ENCODE measurements around the gene TTC13. TPM values are rescaled to one million over a fixed set of nuclear protein-coding genes. Genes with fewer than 3 reads are reported as not detected.

The TTC13 gene
- total RNA-seq, 1 donor from 2014 or later, result 27.1 TPM

DNA sequence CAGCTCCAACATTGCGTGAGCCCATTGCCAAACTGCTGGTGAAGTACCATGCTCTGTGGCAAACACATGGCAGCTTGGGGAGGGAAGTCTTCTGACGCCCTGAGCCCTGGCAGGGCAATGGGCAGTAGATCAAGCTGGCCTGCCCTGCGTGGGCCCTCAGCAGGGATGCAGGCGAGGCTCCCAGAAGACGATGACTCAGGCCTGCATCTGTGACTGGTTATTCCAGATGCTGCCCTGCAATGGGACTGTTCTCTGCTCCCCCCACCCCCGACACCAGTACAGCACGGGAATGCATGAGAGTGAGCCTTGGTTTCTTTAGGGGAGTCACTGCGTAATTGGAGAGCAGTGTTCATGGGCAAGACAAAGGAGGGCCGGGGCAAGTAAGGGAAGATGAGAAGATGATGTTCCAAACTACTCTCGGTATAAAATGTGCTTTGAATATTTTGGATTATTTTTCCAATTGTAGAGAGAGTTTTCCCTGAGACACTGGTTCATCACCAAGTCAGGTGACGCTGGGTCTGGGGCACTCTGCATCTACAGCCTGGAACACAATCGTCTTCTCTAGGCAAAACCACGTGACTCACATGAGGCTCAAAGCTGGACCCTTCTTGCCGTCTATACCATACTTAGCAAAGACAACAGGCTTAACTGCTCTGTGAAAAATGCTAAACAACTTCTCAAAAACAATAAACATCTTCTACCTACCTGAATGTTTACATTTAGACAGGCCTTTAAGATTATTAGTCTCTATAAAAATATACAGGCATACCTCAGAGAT lies 101.3 kb downstream of the TTC13 start:
- peaks cover 2% of the 10 kb centered on the region for H3K27me3 Mint-ChIP-seq (ENCODE audit: low read depth)
- TF ChIP-seq, protein P1, sequence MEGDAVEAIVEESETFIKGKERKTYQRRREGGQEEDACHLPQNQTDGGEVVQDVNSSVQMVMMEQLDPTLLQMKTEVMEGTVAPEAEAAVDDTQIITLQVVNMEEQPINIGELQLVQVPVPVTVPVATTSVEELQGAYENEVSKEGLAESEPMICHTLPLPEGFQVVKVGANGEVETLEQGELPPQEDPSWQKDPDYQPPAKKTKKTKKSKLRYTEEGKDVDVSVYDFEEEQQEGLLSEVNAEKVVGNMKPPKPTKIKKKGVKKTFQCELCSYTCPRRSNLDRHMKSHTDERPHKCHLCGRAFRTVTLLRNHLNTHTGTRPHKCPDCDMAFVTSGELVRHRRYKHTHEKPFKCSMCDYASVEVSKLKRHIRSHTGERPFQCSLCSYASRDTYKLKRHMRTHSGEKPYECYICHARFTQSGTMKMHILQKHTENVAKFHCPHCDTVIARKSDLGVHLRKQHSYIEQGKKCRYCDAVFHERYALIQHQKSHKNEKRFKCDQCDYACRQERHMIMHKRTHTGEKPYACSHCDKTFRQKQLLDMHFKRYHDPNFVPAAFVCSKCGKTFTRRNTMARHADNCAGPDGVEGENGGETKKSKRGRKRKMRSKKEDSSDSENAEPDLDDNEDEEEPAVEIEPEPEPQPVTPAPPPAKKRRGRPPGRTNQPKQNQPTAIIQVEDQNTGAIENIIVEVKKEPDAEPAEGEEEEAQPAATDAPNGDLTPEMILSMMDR (IDR thresholded peaks at IDR 0.05), result no peak
- H3K4me3 Mint-ChIP-seq (ENCODE audit: unreplicated experiment), result no peak overlapping the region
- no peak for DNase-seq (ENCODE audit: low spot score)
- H3K9me3 Mint-ChIP-seq (ENCODE audit: low read depth), result no peaks in the 10 kb centered on the region
- H3K27ac Mint-ChIP-seq (ENCODE audit: unreplicated experiment), result no peak overlapping the region
- H3K4me1 Mint-ChIP-seq (ENCODE audit: low read depth), result peaks cover 31% of the 10 kb centered on the region
- peaks cover 7% of the 10 kb centered on the region for H3K36me3 Mint-ChIP-seq (ENCODE audit: low read depth)

DNA sequence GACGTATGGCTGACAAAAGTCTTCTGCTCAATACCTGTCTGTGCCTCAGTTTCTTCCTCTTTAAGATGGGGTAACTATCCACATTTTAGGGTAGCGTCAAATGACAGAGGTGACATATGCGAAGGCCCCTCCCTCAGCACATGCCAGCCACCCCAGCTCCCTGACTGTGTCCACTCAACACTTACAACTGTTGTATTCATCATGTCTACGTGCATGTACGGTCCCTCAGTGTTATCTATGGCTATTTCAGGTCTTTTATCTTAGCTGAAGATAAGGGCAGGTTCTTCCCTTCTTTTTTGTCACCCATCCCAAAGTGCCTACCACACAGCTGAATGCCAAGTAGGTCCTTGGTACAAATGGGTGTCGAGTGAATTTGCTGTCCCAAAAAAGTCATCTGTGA lies 102.0 kb downstream of the TTC13 start:
- Mint-ChIP-seq H3K27ac (ENCODE audit: unreplicated experiment) (no peak overlapping the region), H3K27me3 (ENCODE audit: low read depth) (no peaks in the 10 kb centered on the region), H3K4me3 (ENCODE audit: unreplicated experiment) (no peak overlapping the region), H3K9me3 (ENCODE audit: low read depth) (no peaks in the 10 kb centered on the region), H3K36me3 (ENCODE audit: low read depth) (peaks cover 7% of the 10 kb centered on the region), H3K4me1 (ENCODE audit: low read depth) (peaks cover 31% of the 10 kb centered on the region)
- TF ChIP-seq, protein P1 (IDR thresholded peaks at IDR 0.05), result no peak
- DNase-seq (ENCODE audit: low spot score), result no peak

DNA sequence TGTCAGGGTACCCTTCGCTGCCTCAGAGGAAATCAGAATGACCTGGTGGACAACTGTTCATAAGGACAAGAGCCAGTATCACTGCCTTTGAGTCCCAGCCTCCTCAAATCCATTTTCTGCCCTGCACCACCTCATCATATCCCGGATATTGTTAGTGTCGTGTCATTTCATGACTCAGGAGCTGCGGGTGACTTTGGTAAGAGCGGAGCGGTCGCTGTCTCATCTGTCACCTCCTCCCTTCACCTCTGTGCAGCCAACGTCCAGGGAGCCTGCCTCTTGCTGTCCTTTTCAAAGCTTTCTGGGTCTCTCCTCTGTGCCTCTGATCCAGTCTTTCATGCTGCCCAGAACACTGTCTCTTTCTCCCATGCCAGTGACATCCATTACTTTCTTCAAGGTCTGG lies 103.3 kb downstream of the TTC13 start:
- no peak for DNase-seq (ENCODE audit: low spot score)
- Mint-ChIP-seq H3K27me3 (ENCODE audit: low read depth) (no peaks in the 10 kb centered on the region), H3K9me3 (ENCODE audit: low read depth) (no peaks in the 10 kb centered on the region), H3K27ac (ENCODE audit: unreplicated experiment) (no peak overlapping the region), H3K36me3 (ENCODE audit: low read depth) (peaks cover 7% of the 10 kb centered on the region), H3K4me1 (ENCODE audit: low read depth) (peaks cover 39% of the 10 kb centered on the region), H3K4me3 (ENCODE audit: unreplicated experiment) (no peak overlapping the region)
- TF ChIP-seq, protein P1 (IDR thresholded peaks at IDR 0.05), result no peak

DNA sequence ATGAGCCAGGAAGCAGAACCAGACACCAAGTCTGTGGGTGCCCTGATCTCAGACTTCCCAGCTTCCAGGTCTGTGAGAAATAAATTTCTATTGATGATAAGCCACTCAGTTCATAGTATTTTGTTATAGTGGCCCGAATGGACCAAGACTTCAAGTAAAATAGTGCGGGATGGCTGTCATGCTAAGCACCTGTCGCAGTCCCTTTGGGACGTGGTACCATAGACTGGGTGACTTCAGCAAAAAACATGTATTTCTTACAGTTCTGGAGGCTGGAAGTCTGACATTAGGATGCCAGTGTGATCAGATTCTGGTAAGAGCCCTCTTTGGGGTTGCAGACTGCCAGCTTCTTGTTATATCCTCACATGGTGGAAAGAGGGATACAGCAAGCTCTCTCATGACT lies 107.7 kb downstream of the TTC13 start:
- no peaks in the 10 kb centered on the region for H3K27me3 Mint-ChIP-seq (ENCODE audit: low read depth)
- no peak overlapping the region for H3K4me3 Mint-ChIP-seq (ENCODE audit: unreplicated experiment)
- H3K36me3 Mint-ChIP-seq (ENCODE audit: low read depth), result peaks cover 27% of the 10 kb centered on the region
- DNase-seq (ENCODE audit: low spot score), result no peak
- TF ChIP-seq, protein P1 (IDR thresholded peaks at IDR 0.05), result no peak
- H3K27ac Mint-ChIP-seq (ENCODE audit: unreplicated experiment), result peak overlapping the region; percentile 95
- H3K9me3 Mint-ChIP-seq (ENCODE audit: low read depth), result no peaks in the 10 kb centered on the region
- H3K4me1 Mint-ChIP-seq (ENCODE audit: low read depth), result peaks cover 30% of the 10 kb centered on the region

DNA sequence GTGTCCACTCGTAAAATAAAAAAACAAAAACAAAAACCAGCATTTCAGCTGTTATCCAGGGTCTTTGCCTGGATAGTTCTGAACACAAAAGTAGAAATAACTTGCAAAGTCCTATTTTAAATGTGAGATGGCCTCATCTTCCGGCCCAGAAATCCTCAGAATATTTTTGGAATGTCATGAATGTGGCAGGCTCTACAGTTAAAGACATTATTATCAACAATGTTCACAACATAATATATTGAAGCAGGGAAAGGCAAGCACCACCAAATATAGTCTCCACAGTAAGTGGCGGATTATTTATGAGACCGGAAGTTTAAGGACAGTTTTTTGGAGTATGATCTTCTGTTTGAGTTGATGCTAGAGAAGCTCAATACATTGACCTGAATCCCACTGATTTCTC lies 109.2 kb downstream of the TTC13 start:
- no peak for DNase-seq (ENCODE audit: low spot score)
- H3K27me3 Mint-ChIP-seq (ENCODE audit: low read depth), result no peaks in the 10 kb centered on the region
- peaks cover 32% of the 10 kb centered on the region for H3K36me3 Mint-ChIP-seq (ENCODE audit: low read depth)
- peak overlapping the region; percentile 74 for H3K4me3 Mint-ChIP-seq (ENCODE audit: unreplicated experiment)
- no peaks in the 10 kb centered on the region for H3K9me3 Mint-ChIP-seq (ENCODE audit: low read depth)
- TF ChIP-seq, protein P1 (IDR thresholded peaks at IDR 0.05), result no peak
- H3K27ac Mint-ChIP-seq (ENCODE audit: unreplicated experiment), result peak overlapping the region; percentile 95
- peaks cover 43% of the 10 kb centered on the region for H3K4me1 Mint-ChIP-seq (ENCODE audit: low read depth)

Data from chondrocyte (in vitro differentiated cells).